GM23338 (cell line): ENCODE data around the gene MICALL1. TPM values are rescaled to one million over a fixed set of nuclear protein-coding genes. Genes with fewer than 3 reads are reported as not detected.

Source experiments
- ATAC-seq: fragments of 200-7000 bp; cut with Tn5 transposase; 3 replicates; pipeline ENCODE4 v1.9.1; 2020
- DNase-seq: peaks from one replicate; pipeline ENCODE4 v3.0.0-alpha.2; 2015; ENCODE audit warnings: low spot score
- H2AFZ ChIP-seq: fragments of 200-600 bp; sonication (generic); 2 replicates; pipeline ENCODE4 v1.8.0; 2016; ENCODE audit warnings: antibody characterized with exemption, mild to moderate bottlenecking, moderate library complexity
- H3F3A ChIP-seq: fragments of 200-600 bp; sonication (generic); replicated peaks from 2 replicates; pipeline ENCODE4 v1.8.0; 2017; ENCODE audit warnings: antibody characterized with exemption, mixed run types, low read depth
- H3K27ac ChIP-seq: fragments of 200-600 bp; sonication (generic); 2 replicates; pipeline ENCODE4 v1.6.1; 2016; ENCODE audit warnings: low read depth
- H3K27me3 ChIP-seq: fragments of 200-600 bp; sonication (generic); 2 replicates; pipeline ENCODE4 v1.8.0; 2016; ENCODE audit warnings: mild to moderate bottlenecking, mixed run types, moderate library complexity; ENCODE audit not compliant: insufficient read depth
- H3K36me3 ChIP-seq: fragments of 200-600 bp; sonication (generic); 2 replicates; pipeline ENCODE4 v1.8.0; 2016; ENCODE audit warnings: mild to moderate bottlenecking; ENCODE audit not compliant: insufficient read depth
- H3K4me1 ChIP-seq: fragments of 200-600 bp; sonication (generic); 2 replicates; pipeline ENCODE4 v1.8.0; 2016; ENCODE audit warnings: mild to moderate bottlenecking, moderate library complexity; ENCODE audit not compliant: insufficient read depth
- H3K4me2 ChIP-seq: fragments of 200-600 bp; sonication (generic); 2 replicates; pipeline ENCODE4 v1.7.1; 2017; ENCODE audit warnings: mixed run types
- H3K4me3 ChIP-seq: fragments of 200-600 bp; sonication (generic); 2 replicates; pipeline ENCODE4 v1.6.1; 2016; ENCODE audit warnings: mixed run types
- H3K79me2 ChIP-seq: fragments of 200-600 bp; sonication (generic); replicated peaks from 2 replicates; pipeline ENCODE4 v1.8.0; 2017; ENCODE audit warnings: mild to moderate bottlenecking; ENCODE audit not compliant: insufficient read depth
- H3K9me2 ChIP-seq: fragments of 200-600 bp; sonication (generic); 2 replicates; pipeline ENCODE4 v1.8.0; 2017; ENCODE audit not compliant: insufficient read depth
- H4K20me1 ChIP-seq: fragments of 200-600 bp; sonication (generic); replicated peaks from 2 replicates; pipeline ENCODE4 v1.8.0; 2017; ENCODE audit warnings: mild to moderate bottlenecking; ENCODE audit not compliant: insufficient read depth
- H3K27ac Mint-ChIP-seq: 2 replicates; pipeline ENCODE4 v1.8.0; 2020; ENCODE audit warnings: inconsistent platforms, mild to moderate bottlenecking, moderate library complexity, mixed read lengths
- H3K27me3 Mint-ChIP-seq: 3 replicates; pipeline ENCODE4 v1.8.0; 2022; ENCODE audit warnings: low read depth, mild to moderate bottlenecking, moderate library complexity, mixed read lengths, inconsistent platforms; ENCODE audit not compliant: insufficient read depth, poor library complexity
- H3K36me3 Mint-ChIP-seq: 3 replicates; pipeline ENCODE4 v1.8.0; 2021; ENCODE audit warnings: low read depth, mild to moderate bottlenecking, inconsistent platforms, moderate library complexity, mixed read lengths
- H3K4me1 Mint-ChIP-seq: 3 replicates; pipeline ENCODE4 v1.8.0; 2020; ENCODE audit warnings: mild to moderate bottlenecking, inconsistent platforms, mixed read lengths
- H3K4me3 Mint-ChIP-seq: 3 replicates; pipeline ENCODE4 v1.8.0; 2021; ENCODE audit warnings: moderate library complexity, mild to moderate bottlenecking, inconsistent platforms, mixed read lengths
- H3K9me3 Mint-ChIP-seq: 3 replicates; pipeline ENCODE4 v1.8.0; 2020; ENCODE audit warnings: moderate library complexity, mild to moderate bottlenecking, inconsistent platforms, mixed read lengths
- CREB1 ChIP-seq: fragments of 250-450 bp; sonication (Bioruptor Pico); IDR thresholded peaks from 2 replicates; pipeline ENCODE4 v1.5.0; 2020; ENCODE audit warnings: low read depth, mild to moderate bottlenecking, moderate library complexity
- EZH2 ChIP-seq: fragments of 200-600 bp; sonication (generic); IDR thresholded peaks from one replicate; pipeline ENCODE4 v1.8.0; 2017; ENCODE audit warnings: antibody characterized with exemption, mild to moderate bottlenecking, low read depth; ENCODE audit not compliant: unreplicated experiment
- EZH2phosphoT487 ChIP-seq: fragments of 200-600 bp; sonication (generic); IDR thresholded peaks from one replicate; pipeline ENCODE4 v1.8.1; 2018; ENCODE audit warnings: antibody characterized with exemption; ENCODE audit not compliant: unreplicated experiment
- JUNB ChIP-seq: IDR thresholded peaks from one replicate; pipeline ENCODE4 v1.6.1; 2016; ENCODE audit warnings: antibody characterized with exemption; ENCODE audit not compliant: unreplicated experiment
- NANOG ChIP-seq: IDR thresholded peaks from 2 replicates; pipeline ENCODE4 v1.6.1; 2016; ENCODE audit warnings: antibody characterized with exemption, borderline replicate concordance
- POLR2AphosphoS5 ChIP-seq: IDR thresholded peaks from 2 replicates; pipeline ENCODE4 v1.6.1; 2016; ENCODE audit warnings: antibody characterized with exemption, low read depth
- REST ChIP-seq: IDR thresholded peaks from one replicate; pipeline ENCODE4 v1.6.1; 2018; ENCODE audit warnings: antibody characterized with exemption; ENCODE audit not compliant: unreplicated experiment
- STAT1 ChIP-seq: IDR thresholded peaks from one replicate; pipeline ENCODE4 v1.6.1; 2016; ENCODE audit warnings: antibody characterized with exemption; ENCODE audit not compliant: unreplicated experiment
- ZNF114 ChIP-seq: fragments of 250-450 bp; sonication (Bioruptor Pico); IDR thresholded peaks from 2 replicates; pipeline ENCODE4 v1.5.0; 2020; ENCODE audit warnings: mild to moderate bottlenecking, moderate library complexity
- ZNF331 ChIP-seq: fragments of 250-450 bp; sonication (Bioruptor Pico); IDR thresholded peaks from 2 replicates; pipeline ENCODE4 v1.5.0; 2020; ENCODE audit warnings: low read depth, mild to moderate bottlenecking, moderate library complexity
- ZNF462 ChIP-seq: fragments of 250-450 bp; sonication (Bioruptor Pico); IDR thresholded peaks from 2 replicates; pipeline ENCODE4 v1.5.0; 2020; ENCODE audit warnings: mild to moderate bottlenecking, moderate library complexity
- polyA plus RNA-seq: library from polyadenylated mRNA; unstranded; fragments of >200 nt; fragmentation: Nextera tagmentation; extraction: Ambion mirVana; gene quantifications from 2 replicates; pipeline ENCODE4 v1.2.1, GENCODE V29; 2016
- total RNA-seq: library from RNA; depleted of rRNA; stranded (reverse); fragments of >200 nt; shearing (Covaris generic); gene quantifications from 2 replicates; pipeline ENCODE4 v1.2.3, GENCODE V29; 2014
- TF ChIP-seq, protein P1 (sequence below), 2 experiments: fragments of 200-600 bp in 1 of 2; sonication (generic) in 1 of 2; conservative IDR thresholded peaks; 2 replicates each; pipeline versions ENCODE4 v1.5.1 to v1.6.1; 2016 to 2017; ENCODE audit warnings: antibody characterized with exemption in 2 of 2, low read depth in 2 of 2, mild to moderate bottlenecking in 2 of 2, moderate library complexity in 1 of 2
- TF ChIP-seq, protein P2 (sequence below): IDR thresholded peaks from 2 replicates; pipeline ENCODE4 v1.6.1; 2016; ENCODE audit warnings: antibody characterized with exemption

MICALL1 gene
- total and polyA plus RNA-seq, 2 experiments from 2014 or later = 5.9 to 33.1 TPM

- H3K4me3 Mint-ChIP-seq = no peak overlapping the region
- no peak overlapping the region for H2AFZ ChIP-seq
- peaks cover 70% of the 10 kb centered on the region for H3K36me3 Mint-ChIP-seq
- peaks cover 6% of the 10 kb centered on the region for H3K4me1 Mint-ChIP-seq
- no peak for DNase-seq
- H3K79me2 ChIP-seq = peaks cover 14% of the 10 kb centered on the region; the same call in 1 of the 2 replicates
- no peaks in the 10 kb centered on the region for H3K9me2 ChIP-seq
- TF ChIP-seq ZNF462 (CRISPR knock-in tag) (no peak), REST (no peak), EZH2phosphoT487 (no peak), JUNB (no peak), ZNF114 (no peak), STAT1 (no peak), EZH2 (no peak), ZNF331 (CRISPR knock-in tag) (no peak), CREB1 (CRISPR knock-in tag) (no peak), POLR2AphosphoS5 (no peak), NANOG (no peak)
- TF ChIP-seq, protein P1, sequence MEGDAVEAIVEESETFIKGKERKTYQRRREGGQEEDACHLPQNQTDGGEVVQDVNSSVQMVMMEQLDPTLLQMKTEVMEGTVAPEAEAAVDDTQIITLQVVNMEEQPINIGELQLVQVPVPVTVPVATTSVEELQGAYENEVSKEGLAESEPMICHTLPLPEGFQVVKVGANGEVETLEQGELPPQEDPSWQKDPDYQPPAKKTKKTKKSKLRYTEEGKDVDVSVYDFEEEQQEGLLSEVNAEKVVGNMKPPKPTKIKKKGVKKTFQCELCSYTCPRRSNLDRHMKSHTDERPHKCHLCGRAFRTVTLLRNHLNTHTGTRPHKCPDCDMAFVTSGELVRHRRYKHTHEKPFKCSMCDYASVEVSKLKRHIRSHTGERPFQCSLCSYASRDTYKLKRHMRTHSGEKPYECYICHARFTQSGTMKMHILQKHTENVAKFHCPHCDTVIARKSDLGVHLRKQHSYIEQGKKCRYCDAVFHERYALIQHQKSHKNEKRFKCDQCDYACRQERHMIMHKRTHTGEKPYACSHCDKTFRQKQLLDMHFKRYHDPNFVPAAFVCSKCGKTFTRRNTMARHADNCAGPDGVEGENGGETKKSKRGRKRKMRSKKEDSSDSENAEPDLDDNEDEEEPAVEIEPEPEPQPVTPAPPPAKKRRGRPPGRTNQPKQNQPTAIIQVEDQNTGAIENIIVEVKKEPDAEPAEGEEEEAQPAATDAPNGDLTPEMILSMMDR (conservative IDR thresholded peaks at IDR 0.05; ENCODE audit: low read depth in 2 of 2) = no peak
- TF ChIP-seq, protein P2, sequence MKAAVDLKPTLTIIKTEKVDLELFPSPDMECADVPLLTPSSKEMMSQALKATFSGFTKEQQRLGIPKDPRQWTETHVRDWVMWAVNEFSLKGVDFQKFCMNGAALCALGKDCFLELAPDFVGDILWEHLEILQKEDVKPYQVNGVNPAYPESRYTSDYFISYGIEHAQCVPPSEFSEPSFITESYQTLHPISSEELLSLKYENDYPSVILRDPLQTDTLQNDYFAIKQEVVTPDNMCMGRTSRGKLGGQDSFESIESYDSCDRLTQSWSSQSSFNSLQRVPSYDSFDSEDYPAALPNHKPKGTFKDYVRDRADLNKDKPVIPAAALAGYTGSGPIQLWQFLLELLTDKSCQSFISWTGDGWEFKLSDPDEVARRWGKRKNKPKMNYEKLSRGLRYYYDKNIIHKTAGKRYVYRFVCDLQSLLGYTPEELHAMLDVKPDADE = no peak
- H3K36me3 ChIP-seq = peaks cover 34% of the 10 kb centered on the region
- no peak overlapping the region for H3K27ac ChIP-seq
- no peak overlapping the region for H3K4me3 ChIP-seq
- ATAC-seq = no peak
- no peak overlapping the region for H3K27ac Mint-ChIP-seq
- peaks cover 3% of the 10 kb centered on the region for H3K27me3 Mint-ChIP-seq
- H3K9me3 Mint-ChIP-seq = no peaks in the 10 kb centered on the region
- H4K20me1 ChIP-seq = peaks cover 24% of the 10 kb centered on the region
- no peaks in the 10 kb centered on the region for H3K27me3 ChIP-seq
- no peaks in the 10 kb centered on the region for H3K4me1 ChIP-seq
- no peaks in the 10 kb centered on the region for H3F3A ChIP-seq
- no peak overlapping the region for H3K4me2 ChIP-seq
Measured at GRCh38 chr22:37961062-37961461, 55.0 kb downstream of the MICALL1 start.
